C4-2B (cell line): Measurements from ENCODE around the gene USP17L12.
"Not testable (repeated sequence)": the region's sequence is repeated elsewhere in the genome, so short reads cannot be mapped to it uniquely, and the experiment has no call there.

Experiments used
- H3K27ac ChIP-seq: fragments of 450-650 bp; 2 replicates; pipeline ENCODE4 v1.5.1; 2017

Gene USP17L12, protein sequence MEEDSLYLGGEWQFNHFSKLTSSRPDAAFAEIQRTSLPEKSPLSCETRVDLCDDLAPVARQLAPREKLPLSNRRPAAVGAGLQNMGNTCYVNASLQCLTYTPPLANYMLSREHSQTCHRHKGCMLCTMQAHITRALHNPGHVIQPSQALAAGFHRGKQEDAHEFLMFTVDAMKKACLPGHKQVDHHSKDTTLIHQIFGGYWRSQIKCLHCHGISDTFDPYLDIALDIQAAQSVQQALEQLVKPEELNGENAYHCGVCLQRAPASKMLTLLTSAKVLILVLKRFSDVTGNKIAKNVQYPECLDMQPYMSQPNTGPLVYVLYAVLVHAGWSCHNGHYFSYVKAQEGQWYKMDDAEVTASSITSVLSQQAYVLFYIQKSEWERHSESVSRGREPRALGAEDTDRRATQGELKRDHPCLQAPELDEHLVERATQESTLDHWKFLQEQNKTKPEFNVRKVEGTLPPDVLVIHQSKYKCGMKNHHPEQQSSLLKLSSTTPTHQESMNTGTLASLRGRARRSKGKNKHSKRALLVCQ

GRCh38 chr4:9219852-9220251 is at the start of gene USP17L12:
Gene USP17L12 (plus strand): TSS chr4:9220152. CDS start chr4:9220152, 0 bp downstream.
- not testable (repeated sequence) for H3K27ac ChIP-seq

- not testable (repeated sequence) for H3K27ac ChIP-seq
Measured at GRCh38 chr4:9210357-9210756, 9.6 kb upstream of the USP17L12 start, which contains the start of gene USP17L10. Gene USP17L10 (plus strand): TSS chr4:9210657. CDS start chr4:9210657, 0 bp downstream.

GRCh38 chr4:9214701-9215100 is 5.3 kb upstream of the USP17L12 start:
- not testable (repeated sequence) for H3K27ac ChIP-seq

DNA sequence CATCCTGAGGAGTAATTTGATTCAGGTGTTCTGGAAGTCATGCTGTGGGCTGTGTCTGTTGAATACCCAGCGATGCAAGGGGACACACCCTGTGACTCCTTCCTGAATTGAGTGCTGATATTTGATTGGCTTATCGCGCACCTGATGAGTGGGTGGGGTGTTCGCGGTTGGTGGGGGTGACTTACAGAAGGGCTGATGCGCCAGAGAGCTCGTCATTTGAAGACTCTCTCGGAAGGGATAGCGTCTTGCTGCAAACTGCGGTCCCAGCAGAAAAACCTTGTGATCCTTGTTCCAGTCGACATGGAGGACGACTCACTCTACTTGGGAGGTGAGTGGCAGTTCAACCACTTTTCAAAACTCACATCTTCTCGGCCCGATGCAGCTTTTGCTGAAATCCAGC is 4.8 kb upstream of the USP17L12 start, which contains the start of gene USP17L11:
TSS of gene USP17L11 (plus strand) at position 301 of the 400 bp plus-strand sequence. CDS start at position 301, 0 bp downstream.
- H3K27ac ChIP-seq = not testable (repeated sequence)

GRCh38 chr4:9224596-9224995 is 4.6 kb downstream of the USP17L12 start, which contains the start of gene USP17L13:
Gene USP17L13 (plus strand): TSS chr4:9224896. CDS start chr4:9224896, 0 bp downstream.
- not testable (repeated sequence) for H3K27ac ChIP-seq

DNA sequence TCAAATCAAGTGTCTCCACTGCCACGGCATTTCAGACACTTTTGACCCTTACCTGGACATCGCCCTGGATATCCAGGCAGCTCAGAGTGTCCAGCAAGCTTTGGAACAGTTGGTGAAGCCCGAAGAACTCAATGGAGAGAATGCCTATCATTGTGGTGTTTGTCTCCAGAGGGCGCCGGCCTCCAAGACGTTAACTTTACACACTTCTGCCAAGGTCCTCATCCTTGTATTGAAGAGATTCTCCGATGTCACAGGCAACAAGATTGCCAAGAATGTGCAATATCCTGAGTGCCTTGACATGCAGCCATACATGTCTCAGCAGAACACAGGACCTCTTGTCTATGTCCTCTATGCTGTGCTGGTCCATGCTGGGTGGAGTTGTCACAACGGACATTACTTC is 10.3 kb downstream of the USP17L12 start:
- not testable (repeated sequence) for H3K27ac ChIP-seq

DNA sequence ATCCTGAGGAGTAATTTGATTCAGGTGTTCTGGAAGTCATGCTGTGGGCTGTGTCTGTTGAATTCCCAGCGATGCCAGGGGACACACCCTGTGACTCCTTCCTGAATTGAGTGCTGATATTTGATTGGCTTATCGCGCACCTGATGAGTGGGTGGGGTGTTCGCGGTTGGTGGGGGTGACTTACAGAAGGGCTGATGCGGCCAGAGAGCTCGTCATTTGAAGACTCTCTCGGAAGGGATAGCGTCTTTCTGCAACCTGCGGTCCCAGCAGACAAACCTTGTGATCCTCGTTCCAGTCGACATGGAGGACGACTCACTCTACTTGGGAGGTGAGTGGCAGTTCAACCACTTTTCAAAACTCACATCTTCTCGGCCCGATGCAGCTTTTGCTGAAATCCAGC is 14.1 kb downstream of the USP17L12 start, which contains the start of gene USP17L15:
TSS of gene USP17L15 (plus strand) at position 301 of the 400 bp plus-strand sequence. CDS start at position 301, 0 bp downstream.
- H3K27ac ChIP-seq = not testable (repeated sequence)

- not testable (repeated sequence) for H3K27ac ChIP-seq
Measured at GRCh38 chr4:9238461-9238860, 18.5 kb downstream of the USP17L12 start.

- not testable (repeated sequence) for H3K27ac ChIP-seq
Measured at GRCh38 chr4:9243579-9243978, 23.6 kb downstream of the USP17L12 start, which contains the start of gene USP17L17. Gene USP17L17 (plus strand): TSS chr4:9243879. CDS start chr4:9243879, 0 bp downstream.

DNA sequence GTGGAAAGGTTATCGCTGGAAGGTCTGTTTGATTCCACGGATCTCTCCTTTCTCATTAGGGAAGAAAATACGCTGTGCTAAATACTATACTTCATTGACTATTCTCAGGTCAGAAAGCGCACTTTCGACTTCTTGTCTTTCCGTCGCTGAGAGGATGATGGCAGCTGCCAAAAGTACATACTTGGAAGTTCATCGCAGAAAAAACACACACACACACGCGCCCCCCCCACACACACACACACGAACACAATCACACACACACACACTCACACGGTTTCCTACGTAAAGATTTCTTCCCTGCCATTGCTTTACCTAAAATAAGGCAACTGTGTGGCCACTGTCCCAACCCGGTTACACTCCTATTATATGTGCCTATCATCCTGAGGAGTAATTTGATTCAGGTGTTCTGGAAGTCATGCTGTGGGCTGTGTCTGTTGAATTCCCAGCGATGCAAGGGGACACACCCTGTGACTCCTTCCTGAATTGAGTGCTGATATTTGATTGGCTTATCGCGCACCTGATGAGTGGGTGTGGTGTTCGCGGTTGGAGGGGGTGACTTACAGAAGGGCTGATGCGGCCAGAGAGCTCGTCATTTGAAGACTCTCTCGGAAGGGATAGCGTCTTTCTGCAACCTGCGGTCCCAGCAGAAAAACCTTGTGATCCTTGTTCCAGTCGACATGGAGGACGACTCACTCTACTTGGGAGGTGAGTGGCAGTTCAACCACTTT is 28.2 kb downstream of the USP17L12 start, which contains the start of gene USP17L18:
TSS of gene USP17L18 (plus strand) at position 678 of the 728 bp plus-strand sequence. CDS start at position 678, 0 bp downstream.
- H3K27ac ChIP-seq = not testable (repeated sequence)

GRCh38 chr4:9253078-9253477 is 33.1 kb downstream of the USP17L12 start, which contains the start of gene USP17L19:
Gene USP17L19 (plus strand): TSS chr4:9253378. CDS start chr4:9253378, 0 bp downstream.
- not testable (repeated sequence) for H3K27ac ChIP-seq

DNA sequence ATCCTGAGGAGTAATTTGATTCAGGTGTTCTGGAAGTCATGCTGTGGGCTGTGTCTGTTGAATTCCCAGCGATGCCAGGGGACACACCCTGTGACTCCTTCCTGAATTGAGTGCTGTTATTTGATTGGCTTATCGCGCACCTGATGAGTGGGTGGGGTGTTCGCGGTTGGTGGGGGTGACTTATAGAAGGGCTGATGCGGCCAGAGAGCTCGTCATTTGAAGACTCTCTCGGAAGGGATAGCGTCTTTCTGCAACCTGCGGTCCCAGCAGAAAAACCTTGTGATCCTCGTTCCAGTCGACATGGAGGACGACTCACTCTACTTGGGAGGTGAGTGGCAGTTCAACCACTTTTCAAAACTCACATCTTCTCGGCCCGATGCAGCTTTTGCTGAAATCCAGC is 37.9 kb downstream of the USP17L12 start, which contains the start of gene USP17L20:
TSS of gene USP17L20 (plus strand) at position 301 of the 400 bp plus-strand sequence. CDS start at position 301, 0 bp downstream.
- H3K27ac ChIP-seq = not testable (repeated sequence)

GRCh38 chr4:9262572-9262971 is 42.6 kb downstream of the USP17L12 start, which contains the start of gene USP17L21:
Gene USP17L21 (plus strand): TSS chr4:9262872. CDS start chr4:9262872, 0 bp downstream.
- not testable (repeated sequence) for H3K27ac ChIP-seq

GRCh38 chr4:9267319-9267718 is 47.4 kb downstream of the USP17L12 start, which contains the start of gene USP17L22:
Gene USP17L22 (plus strand): TSS chr4:9267619. CDS start chr4:9267619, 0 bp downstream.
- H3K27ac ChIP-seq = not testable (repeated sequence)
